ENCODE measurements around the gene OMA1. TPM values are rescaled to one million over a fixed set of nuclear protein-coding genes. Genes with fewer than 3 reads are reported as not detected.

OMA1 gene
- total RNA-seq, 2 donors from 2014 or later: 27.0 to 27.3 TPM

DNA sequence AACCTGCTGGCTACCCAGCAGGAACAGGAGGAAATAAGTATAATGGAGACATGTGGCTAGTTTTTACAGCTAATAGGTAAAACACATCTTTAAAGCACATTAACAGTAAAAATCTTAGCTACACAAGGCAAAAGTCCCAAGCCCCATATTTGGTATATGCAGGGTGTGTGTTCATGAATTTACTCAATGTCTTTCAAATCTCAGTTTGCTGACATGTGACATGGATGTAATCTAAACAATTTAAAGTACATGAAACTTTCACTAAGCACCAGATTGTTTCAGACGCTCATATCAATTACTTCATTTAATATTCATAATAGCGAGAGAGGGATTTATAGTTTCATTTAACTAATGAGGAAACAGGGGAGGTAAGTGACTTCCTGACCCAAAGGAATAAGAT, 26.6 kb upstream of the OMA1 start:
- Histone ChIP-seq H3K36me3 (no peaks in the 10 kb centered on the region), H3K27me3 (peaks cover 7 to 23% of the 10 kb centered on the region in 2 donors), H3K9me3 (no peaks in the 10 kb centered on the region), H3K4me3 (no peak overlapping the region), H3K27ac (no peak overlapping the region), H3K4me1 (peaks cover 0 to 16% of the 10 kb centered on the region in 2 donors)
- DNase-seq (ENCODE audit: low spot score): no peak
- no peak for TF ChIP-seq CTCF (IDR thresholded peaks at IDR 0.05)

DNA sequence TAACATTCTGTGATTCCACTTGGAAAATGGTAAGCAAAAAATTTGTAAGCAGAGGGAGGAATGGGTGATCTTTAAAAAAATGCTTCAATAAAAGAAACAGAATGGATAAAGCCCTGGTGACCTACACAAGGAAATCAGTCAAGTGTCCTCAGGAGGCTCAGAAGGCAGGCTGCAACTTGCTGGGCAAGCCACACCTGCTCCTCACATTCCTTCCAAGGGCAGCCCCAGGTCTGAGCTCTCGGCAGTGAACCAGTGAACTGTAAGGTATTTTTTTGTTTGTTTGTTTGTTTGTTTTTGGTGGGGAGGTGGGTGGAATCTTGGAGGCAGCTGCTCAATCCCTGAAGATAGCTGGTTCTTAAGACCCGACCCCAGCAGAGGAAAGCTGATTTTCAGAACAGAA, 26.2 kb upstream of the OMA1 start:
- peaks cover 7 to 22% of the 10 kb centered on the region in 2 donors for H3K27me3 ChIP-seq
- H3K27ac ChIP-seq: no peak overlapping the region
- peak; percentile 9 for DNase-seq (ENCODE audit: low spot score)
- H3K4me3 ChIP-seq: no peak overlapping the region
- TF ChIP-seq CTCF (IDR thresholded peaks at IDR 0.05): no peak
- no peaks in the 10 kb centered on the region for H3K36me3 ChIP-seq
- no peaks in the 10 kb centered on the region for H3K9me3 ChIP-seq
- H3K4me1 ChIP-seq: peaks cover 0 to 16% of the 10 kb centered on the region in 2 donors

GRCh38 chr1:58571616-58572015, 25.1 kb upstream of the OMA1 start:
- no peaks in the 10 kb centered on the region for H3K9me3 ChIP-seq
- H3K27ac ChIP-seq: no peak overlapping the region
- peaks cover 7 to 11% of the 10 kb centered on the region in 2 donors for H3K27me3 ChIP-seq
- DNase-seq (ENCODE audit: low spot score): peak; percentile 21
- peaks cover 0 to 9% of the 10 kb centered on the region in 2 donors for H3K4me1 ChIP-seq
- no peak for TF ChIP-seq CTCF (IDR thresholded peaks at IDR 0.05)
- no peak overlapping the region for H3K4me3 ChIP-seq
- no peaks in the 10 kb centered on the region for H3K36me3 ChIP-seq

- Histone ChIP-seq H3K4me3 (no peak overlapping the region), H3K9me3 (no peaks in the 10 kb centered on the region), H3K27ac (no peak overlapping the region), H3K36me3 (no peaks in the 10 kb centered on the region), H3K4me1 (peaks cover 0 to under 1% of the 10 kb centered on the region in 2 donors), H3K27me3 (peaks cover 1 to 3% of the 10 kb centered on the region in 2 donors)
- DNase-seq (ENCODE audit: low spot score): peak; percentile 55
- no peak for TF ChIP-seq CTCF (IDR thresholded peaks at IDR 0.05)
Measured at GRCh38 chr1:58570817-58571216, 24.3 kb upstream of the OMA1 start.

DNA sequence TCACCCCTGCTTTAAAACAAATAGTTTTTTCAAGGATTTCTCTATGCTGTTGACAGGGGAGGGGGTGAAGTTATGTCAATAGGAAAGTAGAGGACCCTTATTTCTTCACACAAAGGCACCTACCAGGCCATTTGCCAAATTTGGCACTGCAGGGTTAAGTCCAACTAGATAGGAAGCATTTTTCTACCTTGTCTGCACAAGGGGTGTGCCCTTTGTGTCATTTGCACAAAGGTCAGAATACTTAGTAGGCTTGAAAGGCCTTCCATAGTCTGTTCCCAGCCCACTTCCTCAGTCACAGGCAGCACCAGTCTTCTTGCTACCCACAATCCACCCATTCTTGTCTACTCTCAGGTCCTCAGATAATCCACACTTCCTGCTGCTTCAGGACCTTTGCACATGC, 23.6 kb upstream of the OMA1 start:
- Histone ChIP-seq H3K27me3 (no peaks in the 10 kb centered on the region), H3K27ac (no peak overlapping the region), H3K4me3 (no peak overlapping the region), H3K36me3 (no peaks in the 10 kb centered on the region), H3K9me3 (no peaks in the 10 kb centered on the region), H3K4me1 (no peaks in the 10 kb centered on the region)
- TF ChIP-seq CTCF (IDR thresholded peaks at IDR 0.05): no peak
- no peak for DNase-seq (ENCODE audit: low spot score)

DNA sequence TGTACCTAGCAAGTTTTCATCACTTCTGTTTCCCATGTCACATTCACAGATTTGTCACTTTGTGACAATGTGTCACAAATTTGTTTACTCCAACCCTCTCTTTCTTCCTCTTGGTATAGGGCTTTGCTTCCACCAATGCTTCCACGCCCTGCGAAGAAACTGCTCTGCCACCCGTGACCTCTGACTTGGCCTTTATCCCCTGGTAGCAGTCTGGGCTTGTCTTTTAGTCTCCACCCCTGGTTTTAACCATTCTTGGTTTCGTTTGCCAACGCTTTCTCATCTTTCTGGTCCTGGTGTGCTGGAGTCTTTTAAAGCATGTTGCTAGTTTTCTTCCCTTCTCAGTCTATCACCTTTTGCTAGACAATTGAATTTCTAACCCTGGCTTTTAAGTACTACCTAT, 22.4 kb upstream of the OMA1 start:
- H3K4me1 ChIP-seq: no peaks in the 10 kb centered on the region
- no peak overlapping the region for H3K27ac ChIP-seq

More for the DNA sequence above, 22.4 kb upstream of the OMA1 start:
- no peak for DNase-seq (ENCODE audit: low spot score)
- no peak for TF ChIP-seq CTCF (IDR thresholded peaks at IDR 0.05)
- Histone ChIP-seq H3K27me3 (no peaks in the 10 kb centered on the region), H3K9me3 (no peaks in the 10 kb centered on the region), H3K36me3 (no peaks in the 10 kb centered on the region), H3K4me3 (no peak overlapping the region)
